Spleen (tissue), 7 donors: Measurements from ENCODE around the gene BTBD3.

ENCODE experiments used
- POLR2A ChIP-seq, 3 donors: fragments of 450-650 bp; IDR thresholded peaks; one replicate each; pipeline ENCODE4 v1.5.1; 2017; ENCODE audit warnings: antibody characterized with exemption in 3 of 3, mild to moderate bottlenecking in 1 of 3
- TF ChIP-seq, protein P1 (sequence below), 11 experiments: fragments of 200-600 bp in 7 of 11; fragments of 450-650 bp in 4 of 11; sonication (generic) in 4 of 11; IDR thresholded peaks in 8 of 11; conservative IDR thresholded peaks in 3 of 11; 1 replicate in 7 of 11; 2 replicates in 4 of 11; pipeline versions ENCODE4 v1.4.0 to v1.8.0; 2016 to 2021; ENCODE audit warnings: antibody characterized with exemption in 11 of 11, inconsistent platforms in 4 of 11, mild to moderate bottlenecking in 1 of 11
- donor health status: DM: no; HTN: no; CAD: no; lungs with moderate emphysema.
- donor health status: DM: no; HTN: no; CAD: no.
- donor health status: DM: no; HTN: no; CAD: no.

DNA sequence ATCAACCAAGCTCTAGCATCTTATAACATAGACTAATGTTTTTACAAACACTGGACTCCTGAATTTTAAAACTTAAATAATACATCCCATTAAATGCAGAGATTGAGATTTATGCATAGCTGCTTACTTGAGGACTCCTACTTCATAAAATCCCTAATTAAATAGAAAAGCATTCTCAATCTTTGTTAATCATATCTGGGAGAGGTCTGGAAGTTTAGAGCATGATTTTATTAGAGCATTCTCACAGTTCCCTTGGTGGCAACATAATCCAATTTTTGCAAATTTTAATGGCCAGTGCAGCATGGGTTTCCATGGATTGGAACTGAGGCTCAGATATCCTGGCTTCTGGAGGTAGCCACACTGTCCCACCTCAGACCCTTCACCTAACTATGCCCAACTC is 19.5 kb downstream of the BTBD3 start:
- TF ChIP-seq, protein P1, sequence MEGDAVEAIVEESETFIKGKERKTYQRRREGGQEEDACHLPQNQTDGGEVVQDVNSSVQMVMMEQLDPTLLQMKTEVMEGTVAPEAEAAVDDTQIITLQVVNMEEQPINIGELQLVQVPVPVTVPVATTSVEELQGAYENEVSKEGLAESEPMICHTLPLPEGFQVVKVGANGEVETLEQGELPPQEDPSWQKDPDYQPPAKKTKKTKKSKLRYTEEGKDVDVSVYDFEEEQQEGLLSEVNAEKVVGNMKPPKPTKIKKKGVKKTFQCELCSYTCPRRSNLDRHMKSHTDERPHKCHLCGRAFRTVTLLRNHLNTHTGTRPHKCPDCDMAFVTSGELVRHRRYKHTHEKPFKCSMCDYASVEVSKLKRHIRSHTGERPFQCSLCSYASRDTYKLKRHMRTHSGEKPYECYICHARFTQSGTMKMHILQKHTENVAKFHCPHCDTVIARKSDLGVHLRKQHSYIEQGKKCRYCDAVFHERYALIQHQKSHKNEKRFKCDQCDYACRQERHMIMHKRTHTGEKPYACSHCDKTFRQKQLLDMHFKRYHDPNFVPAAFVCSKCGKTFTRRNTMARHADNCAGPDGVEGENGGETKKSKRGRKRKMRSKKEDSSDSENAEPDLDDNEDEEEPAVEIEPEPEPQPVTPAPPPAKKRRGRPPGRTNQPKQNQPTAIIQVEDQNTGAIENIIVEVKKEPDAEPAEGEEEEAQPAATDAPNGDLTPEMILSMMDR (IDR thresholded peaks at IDR 0.05 in 8 of 11, conservative IDR thresholded peaks at IDR 0.05 in 3 of 11): no peak
- no peak for TF ChIP-seq POLR2A (IDR thresholded peaks at IDR 0.05)
